T-helper 1 cell (primary cell): ENCODE measurements around the gene CLK3.
"Not testable (repeated sequence)": the region's sequence is repeated elsewhere in the genome, so short reads cannot be mapped to it uniquely, and the experiment has no call there.

Experiments used
- DNase-seq, 5 donors: peaks; one replicate each; pipeline ENCODE4 v3.0.0-alpha.2; 2012 to 2020
- total RNA-seq, 4 donors: gene quantifications; one replicate each; lab custom pipeline; 2026; lab: John Stamatoyannopoulos, UW

The CLK3 gene
- total RNA-seq, result 163 to 184 (median 180) reads per million in 4 donors

- peak; percentile 88 to 96 (median 94) for DNase-seq
Measured at GRCh38 chr15:74615508-74616365, at the start of gene CLK3. TSS of gene CLK3 (plus strand) at chr15:74615836. CDS start at chr15:74619197, 3,361 bp downstream.

- no peak for DNase-seq
Measured at GRCh38 chr15:74568594-74568993, 47.0 kb upstream of the CLK3 start.

DNA sequence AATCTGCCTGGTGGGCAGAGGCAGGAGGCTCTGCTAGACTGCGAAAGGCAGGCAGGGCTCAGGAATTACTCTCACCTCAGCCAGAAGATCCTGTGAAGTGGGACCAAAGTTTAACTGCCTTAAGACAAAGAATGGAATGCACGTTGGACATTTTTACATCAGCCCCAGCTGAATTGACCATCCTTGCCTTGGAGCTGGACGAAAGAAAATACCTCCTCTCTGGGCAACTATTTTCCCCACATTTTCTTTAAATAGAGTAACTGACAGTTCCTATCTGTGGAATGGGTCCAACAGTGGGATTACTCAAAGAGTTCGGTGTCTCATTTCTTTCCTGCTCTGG is 45.9 kb upstream of the CLK3 start:
- DNase-seq, result no peak

DNA sequence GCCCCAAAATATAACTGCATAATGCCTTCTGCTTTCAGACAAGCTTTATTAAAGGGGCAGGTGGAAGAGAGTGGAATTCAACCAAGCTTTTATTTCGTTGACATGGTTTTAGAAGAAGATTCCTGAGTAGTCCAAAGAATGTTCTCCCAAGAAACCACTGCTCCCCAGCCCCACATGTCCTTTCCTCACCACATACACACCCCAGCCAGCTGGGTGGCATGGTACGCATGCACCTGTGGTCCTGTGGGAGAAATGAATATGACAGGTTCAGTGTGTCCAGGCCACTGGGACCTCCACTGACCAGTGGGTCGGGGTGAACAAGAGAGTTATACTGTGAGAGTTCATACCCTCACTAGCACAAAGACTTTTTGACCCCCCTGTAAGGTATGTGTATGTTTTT is 44.4 kb upstream of the CLK3 start:
- no peak for DNase-seq

DNA sequence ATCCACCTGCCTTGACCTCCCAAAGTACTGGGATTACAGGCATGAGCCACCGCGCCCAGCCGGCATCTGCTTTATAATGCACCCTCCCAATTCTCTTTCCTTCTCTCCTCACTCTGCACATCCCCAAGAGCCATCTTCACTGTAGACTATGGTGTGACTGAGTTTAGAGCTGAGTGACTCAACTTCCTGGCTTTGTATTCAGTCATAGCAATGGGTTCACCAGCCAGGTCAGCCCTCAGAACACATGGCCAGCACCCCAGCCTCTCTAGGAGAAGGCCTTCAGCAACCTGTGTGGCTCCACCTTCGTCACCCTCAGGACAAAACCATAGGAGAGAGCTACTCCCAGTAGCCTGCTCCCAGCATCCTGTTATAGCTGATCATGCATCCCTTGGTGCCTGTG is 41.6 kb upstream of the CLK3 start:
- peak in 1 of 5 donors; percentile 14 for DNase-seq

DNA sequence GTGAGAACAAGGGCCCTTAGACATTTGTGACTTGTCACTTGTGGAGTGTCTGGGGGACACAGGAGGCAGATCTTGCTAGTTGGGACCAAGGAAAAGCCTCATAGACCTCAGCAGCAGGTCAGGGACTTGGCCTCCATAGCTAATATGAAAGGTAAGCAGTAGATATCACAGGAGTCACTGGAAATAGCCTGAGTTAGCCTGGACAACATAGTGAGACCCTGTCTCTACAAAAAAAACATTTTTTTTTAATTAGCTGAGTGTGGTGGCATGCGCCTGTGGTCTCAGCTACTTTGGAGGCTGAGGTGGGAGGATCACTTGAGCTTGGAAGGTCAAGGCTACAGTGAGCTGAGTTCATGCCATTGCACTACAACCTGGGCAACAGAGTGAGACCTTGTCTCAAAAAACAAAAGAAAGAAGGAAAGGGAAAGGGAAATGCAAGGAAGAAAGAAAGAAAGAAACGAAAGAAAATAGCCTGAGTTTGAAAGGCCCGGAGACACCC is 37.1 kb upstream of the CLK3 start:
- no peak for DNase-seq

DNA sequence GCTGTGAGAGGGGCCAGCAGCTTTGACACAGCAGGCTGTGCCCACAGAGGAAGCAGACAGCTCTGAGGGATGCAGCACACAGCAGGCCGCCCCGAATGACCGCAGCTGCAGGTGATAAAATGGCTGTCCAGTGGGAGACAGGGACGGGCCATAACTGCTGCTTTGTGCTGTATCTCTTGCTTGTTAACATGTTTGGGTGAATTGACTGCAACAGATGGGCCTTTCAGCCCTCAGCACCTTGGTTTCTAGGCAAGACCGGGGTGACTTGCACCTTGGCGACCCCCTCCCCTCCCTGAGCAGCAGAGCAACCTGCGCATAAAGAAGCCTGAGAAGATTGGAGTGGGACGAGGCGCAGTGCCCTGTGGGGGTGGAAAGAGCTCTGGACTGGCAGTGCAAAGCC is 36.6 kb upstream of the CLK3 start:
- DNase-seq, result no peak

- no peak for DNase-seq
Measured at GRCh38 chr15:74580538-74581350, 34.9 kb upstream of the CLK3 start.

DNA sequence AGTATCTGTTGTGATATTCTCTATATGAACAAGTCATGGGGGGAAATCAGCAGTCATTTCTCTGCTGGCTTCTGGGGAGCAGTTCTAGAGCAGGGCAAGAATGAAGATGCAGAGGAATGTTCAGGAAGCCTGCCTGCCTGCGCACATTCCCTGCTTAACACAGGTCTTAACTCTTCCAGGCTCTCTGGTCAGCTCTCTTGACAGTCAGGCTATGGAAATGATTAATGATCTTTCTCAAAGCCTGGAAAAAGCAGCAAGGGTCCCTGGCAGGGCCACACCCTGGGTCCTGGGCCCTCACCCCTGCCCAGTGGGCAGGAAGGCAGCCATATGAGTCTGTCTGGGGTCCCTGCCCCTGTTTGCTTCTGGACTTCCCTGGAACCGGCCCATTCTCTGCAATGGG is 31.4 kb upstream of the CLK3 start:
- no peak for DNase-seq

GRCh38 chr15:74584779-74585178 is 30.9 kb upstream of the CLK3 start:
- no peak for DNase-seq

DNA sequence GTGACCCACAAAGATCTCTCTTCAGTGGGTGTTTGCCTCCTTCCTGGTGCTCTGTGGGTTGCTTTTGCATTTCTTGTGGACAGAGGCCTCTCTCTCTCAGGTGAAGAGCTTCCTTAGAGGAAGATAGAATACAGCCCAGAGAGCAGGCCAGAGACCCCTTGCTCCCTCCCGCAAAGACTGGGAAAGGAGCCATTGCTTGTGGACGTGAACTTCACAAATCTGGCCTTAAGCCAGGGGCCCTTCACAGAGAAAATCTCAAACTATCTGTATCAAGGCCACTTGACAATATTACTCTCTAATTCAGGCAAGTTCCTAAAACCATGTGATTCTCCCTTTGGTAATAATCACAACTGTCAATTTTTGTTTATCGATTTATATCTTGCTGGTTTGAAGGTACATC is 30.4 kb upstream of the CLK3 start:
- no peak for DNase-seq

- no peak for DNase-seq
Measured at GRCh38 chr15:74585857-74586256, 29.8 kb upstream of the CLK3 start.

GRCh38 chr15:74589826-74590225 is 25.8 kb upstream of the CLK3 start:
- no peak for DNase-seq

DNA sequence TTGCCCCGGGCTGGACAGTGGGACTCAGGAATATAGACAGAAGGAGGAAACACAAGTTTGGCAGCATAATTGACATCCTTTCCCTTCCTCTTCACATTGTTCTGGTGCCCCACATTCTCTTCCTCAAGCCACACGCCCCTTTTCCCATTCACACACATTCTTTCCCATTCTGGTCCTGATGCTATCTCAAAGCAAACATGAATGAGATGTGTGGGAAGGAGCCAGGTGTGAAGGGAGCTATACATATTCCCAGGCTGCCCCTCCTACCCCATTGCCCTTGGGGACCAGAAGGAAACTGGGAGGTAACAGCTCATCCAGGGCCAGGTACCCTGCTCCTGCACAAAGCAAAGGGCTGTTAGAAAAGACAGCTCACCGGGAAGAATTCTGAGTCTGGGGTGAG is 23.4 kb upstream of the CLK3 start:
- DNase-seq, result no peak

- DNase-seq, result no peak
Measured at GRCh38 chr15:74593122-74593521, 22.5 kb upstream of the CLK3 start.

DNA sequence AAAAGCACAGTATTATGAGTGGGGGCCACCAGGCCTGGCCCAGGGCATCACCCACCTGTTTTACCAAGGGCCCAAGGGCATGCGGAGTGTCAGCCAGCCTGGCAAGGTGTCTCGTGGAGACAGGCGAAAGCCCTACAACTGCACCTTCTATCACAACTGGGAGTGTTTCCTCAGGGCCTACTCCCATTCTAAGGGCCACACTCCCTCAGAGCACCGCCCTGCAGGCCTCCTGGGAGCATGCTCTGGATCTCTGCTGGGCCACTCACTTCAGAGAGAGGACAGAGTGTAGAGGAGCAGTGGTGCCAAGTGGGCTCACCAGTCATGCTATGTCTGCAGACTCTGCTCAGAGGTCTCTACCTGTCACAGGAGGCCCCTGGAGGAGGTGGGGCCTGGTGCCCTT is 21.2 kb upstream of the CLK3 start:
- DNase-seq, result no peak

DNA sequence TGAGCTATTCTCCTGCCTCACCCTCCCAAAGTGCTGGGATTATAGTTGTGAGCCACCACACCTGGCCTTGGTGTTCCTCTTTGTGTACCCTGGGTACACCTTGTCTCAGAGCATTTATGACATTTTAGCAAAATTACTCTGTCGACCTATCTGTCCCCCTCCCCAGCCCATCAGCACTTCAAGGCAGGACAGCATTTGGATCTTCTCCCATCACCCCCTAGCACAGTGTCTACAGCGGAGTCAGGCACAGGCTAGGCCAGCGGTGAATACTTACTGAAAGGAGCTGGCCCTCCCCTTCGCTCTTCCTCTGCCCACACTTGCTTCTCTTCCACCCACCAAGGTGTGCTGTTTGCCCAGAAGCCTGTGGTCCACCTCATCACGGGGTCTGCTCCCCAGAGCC is 20.4 kb upstream of the CLK3 start:
- DNase-seq, result no peak

- not testable (repeated sequence) for DNase-seq
Measured at GRCh38 chr15:74596736-74597135, 18.9 kb upstream of the CLK3 start.

DNA sequence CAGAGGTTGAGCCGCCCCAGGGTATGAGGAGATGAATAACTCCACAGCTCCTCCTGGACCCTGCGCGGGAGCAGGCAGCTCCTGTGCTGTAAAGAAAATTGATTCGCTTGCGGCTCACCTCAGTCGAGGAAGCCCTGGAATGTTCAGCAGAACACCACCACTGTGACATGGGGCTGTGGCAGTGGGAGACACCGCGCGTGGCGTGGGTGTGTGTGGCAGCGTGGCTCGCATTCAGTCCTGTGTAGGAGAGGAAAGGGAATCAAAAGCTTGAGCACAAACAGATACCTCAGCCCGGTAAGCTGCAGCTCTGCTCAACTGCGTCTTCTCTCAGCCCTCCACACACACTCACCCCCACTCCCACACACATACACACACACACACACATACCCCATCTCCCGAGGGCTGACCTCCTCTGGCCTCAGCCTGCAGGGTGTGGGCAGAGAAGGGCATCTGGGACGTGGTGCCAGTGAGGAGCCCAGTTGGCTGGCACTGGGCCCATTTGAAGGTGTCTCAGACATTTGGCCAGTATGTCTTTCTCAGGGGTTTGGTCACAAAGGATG is 18.4 kb upstream of the CLK3 start:
- not testable (repeated sequence) for DNase-seq

- peak; percentile 74 to 85 (median 81) for DNase-seq
Measured at GRCh38 chr15:74598126-74598842, 17.4 kb upstream of the CLK3 start.

DNA sequence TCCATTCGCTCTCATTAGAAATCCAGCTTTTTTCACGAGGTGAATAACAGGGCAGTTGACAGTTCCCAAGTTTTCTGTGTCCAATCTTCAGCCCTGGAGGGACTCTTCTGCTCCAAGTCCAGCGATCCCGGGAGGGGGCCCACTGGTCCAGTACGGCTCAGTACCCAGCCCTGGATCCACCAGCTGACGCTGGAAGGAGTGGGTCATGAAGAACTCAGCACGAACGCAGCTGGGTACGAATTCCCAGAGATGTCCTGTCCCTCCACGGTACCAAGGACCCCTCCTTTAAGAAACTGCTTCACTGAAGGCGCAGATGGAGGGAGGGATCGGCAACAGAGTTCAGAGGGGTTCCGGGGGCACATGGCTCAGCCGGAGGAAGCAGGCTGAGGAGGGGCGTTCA is 16.5 kb upstream of the CLK3 start:
- no peak for DNase-seq

DNA sequence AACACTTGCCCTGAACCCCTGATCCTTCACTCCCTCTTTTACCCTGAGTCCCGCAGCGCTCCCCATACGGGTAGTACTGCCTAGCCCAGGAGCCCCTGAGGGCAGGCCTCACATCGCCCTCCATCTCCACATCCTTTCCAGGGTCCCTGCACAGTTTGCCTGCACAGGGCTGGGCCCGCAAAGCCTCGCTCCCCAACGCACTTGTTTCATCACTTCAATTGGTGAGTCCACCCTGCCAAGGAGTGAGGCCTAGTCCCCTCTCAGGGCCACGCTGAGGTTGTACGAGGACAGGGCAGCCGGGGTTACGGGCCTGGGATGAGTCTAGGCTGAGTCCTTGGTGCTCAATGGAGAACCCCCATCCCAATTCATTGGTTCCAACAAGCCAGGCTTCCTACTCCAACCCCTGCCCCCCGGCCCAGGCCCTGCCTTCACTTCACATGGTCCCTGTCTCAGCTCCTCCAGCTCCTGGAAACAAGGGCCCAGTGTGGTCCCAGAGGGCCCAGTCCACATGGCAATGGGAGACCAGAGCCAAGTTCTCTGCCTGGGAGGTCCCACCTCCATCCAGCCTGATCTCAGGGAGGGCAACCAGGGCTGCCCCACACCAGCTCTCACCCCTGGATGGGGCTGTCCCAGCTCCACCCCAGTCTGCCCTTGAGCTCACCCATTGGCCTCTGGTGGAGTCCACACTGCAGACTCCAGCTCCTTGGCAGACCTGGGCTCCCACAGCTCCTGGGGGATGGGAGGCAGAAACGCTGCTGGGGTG is 12.4 kb upstream of the CLK3 start:
- DNase-seq, result no peak
